ENCODE results near the gene NDST1. TPM values are rescaled to one million over a fixed set of nuclear protein-coding genes. Genes with fewer than 3 reads are reported as not detected.

NDST1 gene
- total and polyA plus RNA-seq, 4 donors = 45.6 to 145 (median 60.7) TPM

- Histone ChIP-seq H3K4me3 (no peak overlapping the region), H3K9ac (ENCODE audit: insufficient read depth in 1 of 2, low read length in 2 of 2) (no peak overlapping the region), H3K27me3 (ENCODE audit: control insufficient read depth in 3 of 3, insufficient read depth in 3 of 3, low read length in 2 of 3) (no peaks in the 10 kb centered on the region), H3K36me3 (ENCODE audit: control insufficient read depth in 4 of 4, insufficient read depth in 4 of 4, low read length in 4 of 4) (peaks cover 15 to 59% (median 49%) of the 10 kb centered on the region in 4 donors), H3K27ac (ENCODE audit: low read depth in 1 of 2, low read length in 1 of 2) (no peak overlapping the region), H3K4me1 (ENCODE audit: control insufficient read depth in 5 of 5, insufficient read depth in 5 of 5, low read length in 5 of 5) (peaks cover 0 to 7% (median 0%) of the 10 kb centered on the region in 5 donors), H3K9me3 (ENCODE audit: control insufficient read depth in 4 of 4, insufficient read depth in 3 of 4, low read length in 3 of 4) (no peaks in the 10 kb centered on the region)
- WGBS, 2 donors = 95 to 99% methylated on average over 14 of the region's 14 CpGs
- ATAC-seq (ENCODE audit: insufficient read depth, low FRiP score) = no peak
- TF ChIP-seq CTCF (IDR thresholded peaks at IDR 0.05; ENCODE audit: control extremely low read depth, extremely low read depth) = no peak
- no peak for DNase-seq
Measured at GRCh38 chr5:150535611-150536010, 27.7 kb downstream of the NDST1 start.

GRCh38 chr5:150538007-150538917 is 30.3 kb downstream of the NDST1 start:
- TF ChIP-seq CTCF (IDR thresholded peaks at IDR 0.05; ENCODE audit: control extremely low read depth, extremely low read depth) = no peak
- H3K36me3 ChIP-seq (ENCODE audit: control insufficient read depth in 4 of 4, insufficient read depth in 4 of 4, low read length in 4 of 4) = peaks cover 15 to 66% (median 50%) of the 10 kb centered on the region in 4 donors
- no peak for ATAC-seq (ENCODE audit: insufficient read depth, low FRiP score)
- peak overlapping the region in 1 of 2 donors; percentile 3 for H3K27ac ChIP-seq (ENCODE audit: low read depth in 1 of 2, low read length in 1 of 2)
- no peak overlapping the region for H3K9ac ChIP-seq (ENCODE audit: insufficient read depth in 1 of 2, low read length in 2 of 2)
- WGBS, 2 donors = 87 to 92% methylated on average over 8 of the region's 8 CpGs
- DNase-seq = no peak
- H3K4me3 ChIP-seq = no peak overlapping the region
- H3K4me1 ChIP-seq (ENCODE audit: control insufficient read depth in 5 of 5, insufficient read depth in 5 of 5, low read length in 5 of 5) = peaks cover 0 to 12% (median 5%) of the 10 kb centered on the region in 5 donors
- peaks cover 0 to 2% (median 0%) of the 10 kb centered on the region in 4 donors for H3K9me3 ChIP-seq (ENCODE audit: control insufficient read depth in 4 of 4, insufficient read depth in 3 of 4, low read length in 3 of 4)
- H3K27me3 ChIP-seq (ENCODE audit: control insufficient read depth in 3 of 3, insufficient read depth in 3 of 3, low read length in 2 of 3) = no peaks in the 10 kb centered on the region

GRCh38 chr5:150539206-150539605 is 31.3 kb downstream of the NDST1 start:
- WGBS, 2 donors = 78 to 84% methylated on average over 9 of the region's 9 CpGs
- no peak for ATAC-seq (ENCODE audit: insufficient read depth, low FRiP score)
- no peak for DNase-seq
- H3K4me1 ChIP-seq (ENCODE audit: control insufficient read depth in 5 of 5, insufficient read depth in 5 of 5, low read length in 5 of 5) = peaks cover 0 to 12% (median 5%) of the 10 kb centered on the region in 5 donors
- peak overlapping the region in 1 of 2 donors; percentile 2 for H3K27ac ChIP-seq (ENCODE audit: low read depth in 1 of 2, low read length in 1 of 2)
- H3K4me3 ChIP-seq = no peak overlapping the region
- no peaks in the 10 kb centered on the region for H3K27me3 ChIP-seq (ENCODE audit: control insufficient read depth in 3 of 3, insufficient read depth in 3 of 3, low read length in 2 of 3)
- TF ChIP-seq CTCF (IDR thresholded peaks at IDR 0.05; ENCODE audit: control extremely low read depth, extremely low read depth) = no peak
- H3K36me3 ChIP-seq (ENCODE audit: control insufficient read depth in 4 of 4, insufficient read depth in 4 of 4, low read length in 4 of 4) = peaks cover 15 to 62% (median 51%) of the 10 kb centered on the region in 4 donors
- H3K9me3 ChIP-seq (ENCODE audit: control insufficient read depth in 4 of 4, insufficient read depth in 3 of 4, low read length in 3 of 4) = peaks cover 0 to 2% (median 0%) of the 10 kb centered on the region in 4 donors
- no peak overlapping the region for H3K9ac ChIP-seq (ENCODE audit: insufficient read depth in 1 of 2, low read length in 2 of 2)

Data from lung (tissue), 12 donors.